DMS 273 (cell line): ENCODE results near the gene SERAC1.
A peak's percentile ranks its signal among the peaks of the same experiment; 100 is the strongest.
"Not testable (repeated sequence)": the region's sequence is repeated elsewhere in the genome, so short reads cannot be mapped to it uniquely, and the experiment has no call there.

Experiments
- DNase-seq: peaks from one replicate; lab custom pipeline; 2025; ENCODE audit not compliant: unreplicated experiment; lab: John Stamatoyannopoulos, UW

The SERAC1 gene

DNA sequence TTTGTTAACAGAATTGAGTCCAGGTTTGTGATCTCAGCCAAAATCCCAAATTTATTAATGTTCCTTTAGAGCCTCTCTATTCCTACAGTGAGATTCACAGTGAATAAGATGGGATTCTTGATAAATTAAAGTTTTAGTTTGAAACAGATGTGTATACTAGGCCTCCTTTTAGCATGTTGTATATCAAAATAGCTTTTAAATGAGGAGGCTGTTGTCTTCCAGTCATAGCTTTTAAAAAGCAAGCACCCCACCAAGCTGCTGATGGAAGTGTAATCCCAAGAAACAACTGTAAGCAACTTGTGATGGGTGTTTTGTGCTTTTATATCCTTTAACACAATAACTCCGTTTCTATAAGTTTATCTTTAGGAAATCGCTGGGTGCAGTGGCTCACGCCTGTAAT is 7.0 kb upstream of the SERAC1 start:
- DNase-seq, result no peak

DNA sequence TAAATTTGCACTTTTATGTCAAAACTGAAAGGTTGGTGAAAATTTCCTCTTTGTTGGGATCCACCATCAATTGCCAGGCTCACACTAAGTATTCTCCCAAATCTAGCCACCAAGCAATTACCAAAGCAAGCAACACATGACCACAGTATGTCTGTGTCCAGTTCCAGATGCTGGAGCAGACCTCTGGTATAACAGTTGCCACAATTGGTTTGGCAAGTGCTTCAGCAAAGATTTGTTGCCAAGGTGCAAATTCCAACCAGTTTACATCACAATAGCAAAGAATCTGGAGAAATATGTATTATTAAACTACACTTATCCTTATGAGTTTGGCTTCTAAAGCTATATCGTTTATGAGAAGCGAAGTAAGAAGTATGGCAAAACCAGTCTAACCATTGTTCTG is 6.5 kb upstream of the SERAC1 start:
- DNase-seq, result no peak

DNA sequence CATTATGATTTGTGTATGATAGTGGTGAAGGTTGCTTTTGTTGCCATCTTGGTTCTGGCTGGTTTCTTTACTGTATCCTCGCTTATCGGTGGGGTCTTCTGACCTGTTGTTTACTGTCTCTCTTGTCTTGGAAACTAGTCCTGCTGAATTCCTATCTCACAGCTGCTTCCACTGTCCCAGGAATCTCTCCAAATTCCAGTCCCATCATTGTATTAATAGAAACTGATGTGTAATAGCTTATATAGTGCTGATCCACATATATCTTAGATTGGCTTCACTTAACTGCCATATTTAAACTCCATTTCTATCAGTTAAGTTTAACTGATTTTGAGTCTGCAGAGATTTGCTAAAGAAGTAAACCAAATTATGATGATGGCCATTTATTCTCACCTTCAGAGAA is 6.0 kb upstream of the SERAC1 start:
- no peak for DNase-seq

DNA sequence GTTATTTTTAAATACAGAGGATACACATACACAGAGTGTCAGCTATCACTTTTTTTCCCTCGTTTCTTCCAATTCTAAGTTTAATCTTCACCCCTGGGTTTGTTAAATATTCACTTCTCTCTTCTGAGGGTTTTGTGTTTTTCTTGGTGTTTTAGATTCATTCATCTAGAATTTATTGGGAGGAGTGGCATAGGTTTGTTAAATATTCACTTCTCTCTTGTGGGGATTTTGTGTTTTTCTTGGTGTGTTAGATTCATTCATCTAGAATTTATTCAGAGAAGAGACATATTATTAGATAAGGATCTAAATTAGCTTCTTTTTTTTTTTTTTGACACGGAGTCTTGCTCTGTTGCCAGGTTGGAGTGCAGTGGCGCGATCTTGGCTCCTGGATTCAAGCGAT is 3.9 kb upstream of the SERAC1 start:
- no peak for DNase-seq

DNA sequence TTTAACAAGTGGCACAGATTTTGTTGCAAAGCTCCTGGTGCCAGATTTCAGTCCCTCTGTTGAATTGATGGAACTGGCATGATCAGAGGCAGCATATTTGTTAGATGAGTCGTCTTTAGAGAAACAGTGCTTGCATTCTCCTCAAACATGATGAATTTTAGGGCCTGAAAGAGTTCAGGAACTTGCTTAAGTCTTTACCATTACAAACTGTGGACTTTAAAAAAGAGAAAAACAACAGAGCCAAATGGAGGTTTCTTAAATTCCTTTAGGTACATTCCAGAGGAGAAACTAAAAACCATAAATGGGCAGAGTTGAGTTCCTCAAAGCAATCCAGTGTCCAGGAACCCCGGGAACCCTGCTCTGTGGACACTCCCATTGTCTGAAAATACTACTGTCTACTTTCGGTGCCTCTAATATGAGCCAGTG is 2.6 kb upstream of the SERAC1 start:
- no peak for DNase-seq

DNA sequence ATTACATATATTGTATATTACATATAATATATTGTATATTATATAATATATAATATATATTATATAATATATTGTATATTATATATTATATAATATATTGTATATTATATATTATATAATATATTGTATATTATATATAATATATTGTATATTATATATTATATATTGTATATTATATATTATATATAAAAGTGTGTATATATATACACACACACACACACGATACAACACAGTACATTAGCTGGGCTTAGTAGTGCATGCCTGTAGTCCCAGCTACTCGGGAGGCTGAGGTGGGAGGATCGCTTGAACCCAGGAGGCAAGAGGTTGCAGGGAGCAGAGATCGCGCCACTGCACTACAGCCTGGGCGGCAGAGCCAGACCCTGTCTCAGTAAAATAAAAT is 1.6 kb upstream of the SERAC1 start:
- not testable (repeated sequence) for DNase-seq

DNA sequence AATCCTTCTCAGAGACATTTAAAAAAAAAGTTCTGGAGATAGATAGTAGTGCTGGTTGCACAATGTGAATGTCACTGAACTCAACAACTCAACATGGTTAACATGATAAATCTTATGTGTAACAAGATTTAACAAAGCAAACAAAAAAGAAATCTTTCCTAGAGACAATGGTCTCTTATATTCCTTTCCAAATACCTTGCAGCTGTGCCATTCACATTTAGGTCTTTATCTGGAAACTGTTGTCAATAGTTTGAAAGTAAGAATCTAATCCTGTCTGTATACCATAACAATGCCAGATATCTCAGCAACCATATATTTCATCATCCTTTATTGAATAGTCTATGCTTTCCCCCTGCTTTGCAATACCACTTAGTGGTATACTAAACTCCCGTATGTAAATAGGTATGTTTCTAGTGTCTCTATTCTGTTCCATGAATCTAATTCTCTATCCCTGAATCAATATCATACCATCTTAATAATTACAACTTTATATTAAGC is 2.1 kb downstream of the SERAC1 start:
- no peak for DNase-seq

DNA sequence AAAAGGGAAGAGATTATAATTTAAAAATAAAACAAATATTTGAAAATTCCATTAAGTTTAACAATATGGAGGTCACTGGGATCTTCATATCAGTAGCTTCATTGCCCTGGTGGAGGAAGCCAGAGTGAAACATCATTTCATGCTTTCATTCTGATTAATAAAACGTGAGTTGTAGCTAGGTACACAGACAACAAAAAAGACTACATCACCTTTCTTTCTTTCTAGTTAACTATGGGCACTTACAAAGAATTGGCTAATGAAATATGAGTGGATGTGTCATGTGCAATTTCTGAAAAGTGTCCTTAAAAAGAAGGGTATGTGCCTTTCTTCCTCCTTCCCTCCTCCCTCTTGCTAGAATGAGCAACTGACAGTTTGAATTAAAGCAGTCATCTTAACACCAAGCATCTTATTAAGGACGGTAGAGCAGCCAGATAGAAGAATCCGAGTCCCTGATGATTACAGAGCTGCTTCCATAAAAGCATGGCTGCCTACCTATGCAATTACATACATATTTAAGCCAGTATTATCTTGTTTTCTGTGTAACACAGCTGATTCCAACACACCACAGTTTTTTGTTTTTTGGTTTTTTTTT is 3.4 kb downstream of the SERAC1 start:
- no peak for DNase-seq

DNA sequence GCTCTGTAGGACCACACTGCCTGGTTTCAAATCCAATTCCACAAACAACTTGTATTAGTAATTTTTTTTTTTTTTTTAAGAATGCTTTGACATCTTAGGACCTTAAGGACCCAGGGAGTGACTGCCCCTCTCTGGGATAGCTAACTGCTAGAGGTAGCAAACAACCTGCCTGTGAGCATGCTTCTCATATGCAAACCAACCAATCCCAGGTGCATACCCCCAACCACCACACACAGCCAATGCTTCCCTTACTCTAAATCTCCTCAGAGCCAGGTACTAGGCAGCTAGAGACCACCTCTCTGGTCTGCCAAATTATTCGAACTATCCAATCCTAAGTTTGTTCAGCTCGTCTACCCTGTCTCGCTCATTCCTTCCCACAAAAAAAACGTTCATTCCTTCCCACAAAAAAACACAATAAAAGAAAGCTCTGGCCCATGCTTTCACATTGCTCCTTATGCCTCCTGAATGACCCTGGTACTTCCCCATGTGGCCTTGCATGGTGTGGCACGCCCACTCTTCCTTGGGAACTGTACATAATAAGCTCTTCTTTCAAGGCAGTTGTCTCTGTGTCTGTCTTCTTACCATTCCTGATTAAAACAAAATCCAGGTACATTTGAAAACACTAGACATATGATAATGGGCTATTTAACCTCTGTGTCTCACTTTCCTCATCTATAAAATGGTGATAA is 6.4 kb downstream of the SERAC1 start:
- DNase-seq, result no peak

DNA sequence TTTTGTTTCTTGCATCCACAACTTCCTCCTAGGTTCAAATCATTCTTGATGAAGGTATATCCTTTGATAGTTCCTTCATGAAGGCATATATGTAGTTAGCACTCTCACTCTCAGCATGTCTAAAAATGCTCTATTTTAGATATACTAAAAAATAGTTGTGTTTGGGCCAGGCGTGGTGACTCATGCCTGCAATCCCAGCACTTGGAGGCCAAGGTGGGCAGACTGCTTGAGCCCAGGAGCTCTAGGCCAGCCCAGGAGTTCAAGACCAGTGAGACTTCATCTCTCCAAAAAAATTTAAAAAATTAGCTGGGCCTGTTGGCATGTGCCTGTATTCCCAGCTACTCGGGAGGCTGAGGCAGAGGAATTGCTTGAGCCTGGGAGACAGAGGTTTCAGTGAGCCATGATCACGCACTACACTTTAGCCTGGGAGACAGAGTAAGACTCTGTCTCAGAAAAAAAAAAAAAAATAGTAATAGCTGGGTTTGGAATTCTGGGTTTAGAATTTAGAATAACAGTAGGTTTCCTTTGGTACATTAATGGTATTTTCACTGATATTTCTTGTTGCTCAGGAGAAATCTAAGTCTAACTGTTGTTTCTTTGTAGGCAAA is 7.0 kb downstream of the SERAC1 start:
- DNase-seq, result no peak

DNA sequence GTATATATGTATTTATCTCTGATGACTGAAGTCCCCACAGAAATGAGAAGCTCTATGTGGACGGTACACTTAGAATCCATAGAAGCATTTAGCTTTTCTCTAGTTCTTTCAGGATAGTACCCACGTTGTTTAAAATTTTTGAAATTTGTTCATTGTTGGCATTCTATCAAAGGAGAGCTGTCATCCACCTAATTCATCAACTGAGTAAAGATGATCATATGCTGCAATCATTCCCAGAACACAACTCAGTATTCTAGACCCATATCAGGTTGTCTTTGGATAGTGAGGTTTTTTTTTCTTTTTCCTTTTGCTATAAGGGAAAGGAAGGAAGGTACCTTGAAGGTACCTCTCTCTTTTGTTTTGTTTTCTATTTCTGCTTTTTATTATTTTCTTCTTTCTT is 9.3 kb downstream of the SERAC1 start:
- DNase-seq, result no peak

DNA sequence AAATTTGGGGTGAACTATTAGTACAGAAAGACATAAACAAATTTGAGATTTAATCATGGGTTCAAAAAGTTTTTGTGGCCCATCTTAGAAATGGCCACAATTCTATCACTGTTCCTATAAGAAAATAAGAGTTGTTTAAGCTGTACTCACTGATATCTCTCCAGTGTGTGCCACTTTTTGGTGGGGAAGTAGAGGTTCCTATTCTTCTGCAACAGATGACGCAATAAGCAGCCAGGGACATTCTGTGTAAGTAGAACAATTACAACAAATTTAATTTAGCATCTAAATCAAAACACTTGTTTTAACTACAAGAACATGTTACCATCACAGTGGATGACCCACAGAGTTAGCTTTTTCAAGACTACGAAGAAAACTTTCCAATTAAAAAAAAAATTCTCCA is 9.9 kb downstream of the SERAC1 start:
- DNase-seq, result no peak

DNA sequence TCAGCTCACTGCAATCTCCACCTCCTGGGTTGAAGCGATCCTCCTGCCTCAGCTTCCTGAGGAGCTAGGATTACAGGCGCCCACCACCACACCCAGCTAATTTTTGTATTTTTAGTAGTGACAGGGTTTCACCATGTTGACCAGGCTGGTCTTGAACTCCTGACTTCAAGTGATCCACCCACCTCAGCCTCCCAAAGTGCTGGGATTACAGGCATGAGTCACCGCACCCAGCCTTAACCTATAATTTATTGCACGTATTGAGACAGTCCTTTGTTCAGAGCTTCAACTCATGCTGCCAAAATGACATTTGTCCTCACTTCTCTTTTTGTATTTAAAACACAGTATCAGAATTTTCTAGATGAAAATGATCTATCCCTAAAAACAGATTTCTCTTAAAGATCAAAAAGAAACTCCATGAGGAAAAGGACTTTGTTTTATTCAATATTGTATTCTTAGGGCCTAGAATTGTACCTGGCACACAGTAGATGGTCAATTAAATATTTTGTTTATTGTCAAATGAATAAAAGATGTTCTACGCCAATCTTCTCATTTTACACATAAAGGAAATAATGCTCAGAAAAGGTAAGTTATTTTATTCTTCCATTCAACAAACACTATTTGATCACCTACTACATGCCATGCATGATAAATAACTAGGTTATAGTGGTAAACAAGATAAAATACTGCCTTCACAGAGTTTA is 10.8 kb downstream of the SERAC1 start:
- DNase-seq, result no peak

DNA sequence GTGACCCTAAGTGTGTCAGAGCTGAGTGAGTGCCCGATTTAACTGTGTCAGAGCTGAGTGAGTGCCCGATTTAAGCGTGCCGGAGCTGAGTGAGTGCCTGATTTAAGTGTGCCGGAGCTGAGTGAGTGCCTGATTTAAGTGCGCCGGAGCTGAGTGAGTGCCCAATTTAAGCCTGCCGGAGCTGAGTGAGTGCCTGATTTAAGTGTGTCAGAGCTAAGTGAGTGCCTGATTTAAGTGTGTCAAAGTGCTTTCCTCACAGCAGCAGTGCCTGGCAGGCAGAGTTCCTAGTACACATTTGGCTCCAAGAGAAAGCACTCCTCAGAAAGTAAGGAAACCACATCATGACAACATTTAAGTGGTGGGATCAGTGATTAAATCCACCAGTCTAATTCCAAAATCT is 13.2 kb downstream of the SERAC1 start:
- no peak for DNase-seq

DNA sequence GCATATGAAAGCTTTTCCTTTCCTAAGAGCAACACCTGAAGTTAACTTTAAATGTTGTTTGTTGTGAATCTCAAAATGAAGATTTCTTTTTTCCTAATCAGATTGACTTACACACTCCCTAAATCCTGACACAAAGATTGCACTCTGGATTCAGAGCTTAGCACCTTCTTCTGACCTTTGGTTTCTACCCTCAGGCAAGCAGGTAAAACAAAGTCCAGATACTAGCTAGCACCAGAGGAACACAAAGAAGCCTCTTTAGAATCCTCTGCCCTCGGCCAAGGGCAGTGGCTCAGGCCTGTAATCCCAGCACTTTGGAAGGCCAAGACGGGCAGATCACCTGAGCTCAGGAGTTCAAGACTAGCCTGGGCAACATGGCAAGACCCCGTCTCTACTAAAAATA is 14.5 kb downstream of the SERAC1 start:
- no peak for DNase-seq

DNA sequence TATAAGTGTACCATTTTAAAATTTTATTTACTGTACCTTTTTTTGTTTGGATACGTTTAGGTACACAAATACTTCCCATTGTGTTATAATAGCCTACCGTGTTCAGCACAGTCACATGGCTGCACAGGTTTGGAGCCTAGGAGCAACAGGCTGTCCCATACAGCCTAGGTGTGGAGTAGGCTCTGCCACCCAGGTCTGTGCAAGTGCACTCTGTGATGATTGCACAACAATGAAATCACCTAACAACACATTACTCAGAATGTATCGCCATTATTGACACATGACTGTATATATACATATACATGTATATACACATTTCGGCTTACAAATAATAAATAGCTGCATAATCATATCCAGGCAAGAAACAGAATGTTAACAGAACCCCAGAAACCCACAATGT is 15.4 kb downstream of the SERAC1 start:
- DNase-seq, result no peak

DNA sequence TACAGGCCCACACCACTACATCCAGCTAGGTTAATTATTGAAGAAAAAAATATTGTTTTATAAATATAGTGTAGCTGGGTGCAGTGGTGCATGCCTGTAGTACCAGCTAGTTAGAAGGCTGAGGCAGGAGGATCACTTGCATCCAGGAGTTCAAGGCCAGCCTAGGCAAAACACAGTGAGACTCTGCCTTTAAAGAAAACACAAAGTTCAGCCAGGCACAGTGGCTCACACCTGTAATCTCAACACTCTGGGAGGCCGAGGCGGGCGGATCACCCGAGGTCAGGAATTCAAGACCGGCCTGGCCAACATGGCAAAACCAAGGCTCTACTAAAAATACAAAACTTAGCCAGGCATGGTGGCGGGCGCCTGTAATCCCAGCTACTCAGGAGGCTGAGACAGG is 16.0 kb downstream of the SERAC1 start:
- DNase-seq, result not testable (repeated sequence)

DNA sequence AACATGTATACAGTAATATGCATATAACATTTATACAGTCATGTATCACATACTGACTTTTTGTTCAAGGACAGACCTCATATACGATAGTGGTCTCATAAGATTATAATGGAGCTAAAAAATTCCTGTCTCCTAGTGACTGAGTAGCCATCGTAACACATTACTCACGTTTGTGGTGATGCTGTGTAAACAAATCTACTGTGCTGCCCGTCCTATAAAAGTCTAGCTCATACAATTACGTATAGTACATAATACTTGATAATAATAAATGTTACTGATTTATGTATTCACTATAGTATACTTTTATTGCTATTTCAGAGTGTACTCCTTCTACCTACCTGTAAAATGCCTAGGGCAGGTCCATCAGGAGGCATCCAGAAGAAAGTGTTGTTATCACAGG is 17.4 kb downstream of the SERAC1 start:
- DNase-seq, result no peak

DNA sequence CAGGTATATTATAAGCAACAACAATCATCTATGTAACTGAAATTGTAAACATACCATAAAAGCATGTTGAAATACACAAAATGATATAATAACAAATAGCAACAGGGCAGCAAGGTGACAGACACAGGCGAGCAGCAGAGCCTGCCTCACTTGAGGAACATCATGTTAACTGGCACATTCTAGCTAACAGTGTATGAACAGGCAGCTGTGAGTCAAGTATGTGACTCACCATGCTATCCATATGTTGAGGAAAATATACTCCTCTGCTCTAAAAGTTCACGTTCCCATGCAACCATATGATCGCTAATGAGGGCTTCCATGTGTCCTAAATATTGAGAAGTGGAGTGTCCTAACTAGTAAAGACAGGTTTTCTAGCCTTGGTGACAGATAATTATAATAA is 18.4 kb downstream of the SERAC1 start:
- DNase-seq, result peak; percentile 83

DNA sequence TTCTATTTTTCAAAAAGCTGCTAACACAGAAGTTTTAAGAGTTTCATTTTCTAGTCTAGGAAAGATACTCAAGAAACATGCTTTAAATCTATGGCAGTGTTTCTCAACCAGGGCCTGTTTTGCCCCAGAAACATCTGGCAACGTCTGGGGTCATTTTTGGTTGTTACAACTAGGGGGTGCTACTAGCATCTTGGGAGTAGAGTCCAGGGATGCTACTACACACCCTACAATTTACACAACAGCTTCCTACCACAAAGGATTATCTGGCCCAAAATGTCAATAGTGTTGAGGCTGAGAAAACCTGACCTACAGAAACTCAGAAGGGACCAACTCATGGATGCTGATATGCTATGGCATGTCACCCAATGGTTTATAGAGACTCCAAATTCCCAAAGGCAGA is 24.4 kb downstream of the SERAC1 start:
- peak; percentile 26 for DNase-seq

DNA sequence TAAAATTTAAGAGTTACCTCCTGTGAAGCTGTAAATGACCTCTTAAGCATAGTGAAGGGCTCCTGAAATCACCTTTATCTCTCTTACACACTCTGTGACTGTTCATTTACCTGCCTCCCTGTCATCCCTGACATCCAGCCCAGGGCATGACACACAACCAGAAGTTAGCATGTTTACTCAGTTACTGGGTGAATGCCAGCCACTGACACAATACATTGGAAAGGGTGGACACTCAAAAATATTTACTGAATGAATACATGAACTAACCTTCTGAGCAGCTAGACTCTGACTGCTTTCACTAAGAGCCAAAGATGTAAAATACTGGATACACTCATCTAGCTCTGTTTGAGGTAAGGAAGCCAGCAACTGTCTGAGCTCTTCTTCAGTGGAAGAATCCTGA is 25.3 kb downstream of the SERAC1 start:
- no peak for DNase-seq

DNA sequence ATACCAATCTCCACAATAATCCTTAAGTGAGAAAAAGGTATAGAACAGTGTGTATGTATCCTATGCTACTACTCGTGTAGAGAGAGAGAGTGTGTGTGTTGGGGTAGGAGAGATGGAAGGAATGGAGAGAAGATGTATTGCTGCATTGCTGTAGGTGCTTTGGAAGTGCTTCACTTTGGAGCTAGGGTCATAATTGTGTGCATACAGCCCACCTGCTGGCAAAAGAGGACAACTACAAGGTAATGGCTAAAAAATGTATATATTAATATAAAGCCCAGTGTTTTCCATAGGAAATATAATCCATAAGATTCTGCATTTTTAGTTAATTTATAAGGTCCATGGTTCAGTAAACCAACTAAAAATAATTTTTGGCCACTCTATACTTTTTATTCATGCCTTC is 36.1 kb downstream of the SERAC1 start:
- DNase-seq, result peak; percentile 67
